Activated CD4-positive, CD25-positive, alpha-beta regulatory T cell treated with anti-CD3 and anti-CD28 coated beads, Interleukin-2, amount 50 U/mL, for 24 hours (primary cell): ENCODE measurements around the gene IQUB.
"Not testable (repeated sequence)": the region's sequence is repeated elsewhere in the genome, so short reads cannot be mapped to it uniquely, and the experiment has no call there.

Source experiments
- ATAC-seq, 2 donors: fragments of 150-1000 bp; cut with Tn5 transposase; one replicate each; pipeline ENCODE4 v1.10.0; 2021; ENCODE audit warnings: mild to moderate bottlenecking in 1 of 2, moderate library complexity in 1 of 2

Gene IQUB

GRCh38 chr7:123538897-123539296 is 4.5 kb upstream of the IQUB start:
- no peak for ATAC-seq

GRCh38 chr7:123538189-123538714 is 3.9 kb upstream of the IQUB start:
- ATAC-seq, result no peak

- no peak for ATAC-seq
Measured at GRCh38 chr7:123537026-123537642, 2.7 kb upstream of the IQUB start.

- ATAC-seq, result no peak
Measured at GRCh38 chr7:123535517-123535916, 1.1 kb upstream of the IQUB start.

DNA sequence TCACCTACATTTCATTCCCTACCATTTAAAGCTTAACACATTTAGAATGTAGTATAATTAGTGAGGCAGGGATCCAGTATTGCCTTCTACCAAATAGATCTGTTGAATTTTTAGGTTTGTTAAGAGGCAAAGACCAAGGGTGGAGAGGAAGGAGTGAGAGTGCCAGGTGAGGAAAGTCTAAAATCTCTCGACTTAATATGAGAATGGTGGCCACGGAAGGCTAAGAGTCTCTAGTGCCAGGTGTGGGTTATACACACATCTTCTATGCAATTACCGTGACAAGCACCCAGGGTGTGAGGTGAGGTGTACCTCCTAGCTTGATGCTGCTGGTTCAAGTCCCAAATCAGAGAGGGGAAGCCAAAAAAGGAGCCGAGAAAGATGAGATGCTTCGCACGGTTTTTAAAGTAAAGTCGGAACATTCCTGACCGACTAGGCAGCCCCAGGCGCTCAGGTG is 439 bp downstream of the IQUB start:
- peak; percentile 9 to 13 for ATAC-seq

GRCh38 chr7:123533553-123533917 is 860 bp downstream of the IQUB start:
- ATAC-seq, result no peak

DNA sequence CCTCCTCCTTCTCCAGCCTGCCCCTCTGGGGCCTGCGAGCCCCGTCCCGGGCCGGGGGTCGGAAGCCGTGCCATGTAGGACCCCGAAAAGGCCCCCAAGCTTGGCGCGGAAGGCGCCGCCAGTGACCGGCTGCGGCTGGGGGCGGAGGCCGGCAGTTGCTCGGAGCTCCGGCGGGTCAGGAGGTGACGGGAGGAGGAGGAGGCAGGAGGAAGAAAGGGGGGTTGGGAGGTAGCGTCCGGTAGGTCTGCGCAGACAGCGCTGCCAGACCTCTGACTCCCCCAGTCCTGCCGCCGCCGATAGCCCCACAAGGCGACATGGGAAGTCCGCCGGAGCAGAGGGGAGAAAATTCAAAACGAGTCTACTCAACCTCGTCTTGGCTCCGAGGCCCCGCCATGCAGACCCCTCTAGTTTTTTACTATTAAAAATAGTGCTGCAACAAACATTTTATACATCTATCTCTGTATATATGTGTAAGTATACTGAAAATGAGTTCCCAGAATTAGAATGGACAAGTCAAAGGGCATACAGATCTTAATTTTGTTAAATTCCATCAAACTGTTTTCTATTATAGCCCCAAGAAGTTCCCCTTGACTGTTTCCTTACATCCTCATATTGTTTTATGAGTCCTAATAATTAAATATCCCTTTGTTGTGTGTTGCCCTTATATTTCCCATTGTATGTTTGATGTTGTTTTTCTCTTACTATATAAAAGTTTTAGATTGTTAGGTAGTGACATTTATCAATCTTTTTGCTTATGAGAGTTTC is 1.4 kb downstream of the IQUB start:
- ATAC-seq, result peak in 1 of 2 donors; percentile 16

DNA sequence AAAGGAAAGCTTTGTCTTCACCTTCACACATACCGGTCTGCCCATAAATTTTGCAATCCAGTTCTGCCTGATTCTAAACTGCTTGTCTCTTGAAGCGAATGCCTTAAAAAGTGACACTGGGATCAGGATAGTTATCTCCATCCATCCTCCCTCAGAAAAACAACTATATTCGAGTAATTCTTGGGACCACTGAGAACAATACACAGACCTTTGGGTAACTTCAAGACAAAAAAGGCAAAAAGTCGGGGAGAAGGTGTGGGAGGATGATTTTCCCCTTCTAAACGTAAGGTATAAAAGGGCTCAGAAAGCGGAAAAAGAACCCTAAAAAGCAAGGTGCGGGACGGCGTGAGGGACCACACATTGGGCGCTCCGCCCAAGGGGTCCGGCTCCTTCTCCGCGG is 2.1 kb downstream of the IQUB start:
- ATAC-seq, result not testable (repeated sequence)

DNA sequence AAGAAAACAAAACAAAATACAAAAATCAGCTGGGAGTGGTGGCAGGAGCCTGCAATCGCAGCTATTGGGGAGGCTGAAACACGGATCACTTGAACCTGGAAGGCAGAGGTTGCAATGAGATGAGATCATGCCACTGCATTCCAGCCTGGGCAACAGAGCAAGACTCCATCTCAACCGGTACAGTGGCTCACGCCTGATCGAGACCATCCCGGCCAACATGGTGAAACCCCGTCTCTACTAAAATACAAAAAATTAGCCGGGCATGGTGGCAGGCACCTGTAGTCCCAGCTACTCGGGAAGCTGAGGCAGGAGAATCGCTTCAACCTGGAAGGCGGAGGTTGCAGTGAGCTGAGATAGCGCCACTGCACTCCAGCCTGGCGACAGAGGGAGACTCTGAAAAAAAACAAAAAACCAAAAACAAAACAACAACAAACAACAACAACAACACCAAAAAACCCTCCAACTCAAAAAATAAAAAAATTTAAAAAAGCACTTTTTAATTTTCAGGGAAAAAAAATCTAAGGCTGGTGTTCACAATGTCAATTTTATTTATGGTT is 4.3 kb downstream of the IQUB start:
- not testable (repeated sequence) for ATAC-seq

DNA sequence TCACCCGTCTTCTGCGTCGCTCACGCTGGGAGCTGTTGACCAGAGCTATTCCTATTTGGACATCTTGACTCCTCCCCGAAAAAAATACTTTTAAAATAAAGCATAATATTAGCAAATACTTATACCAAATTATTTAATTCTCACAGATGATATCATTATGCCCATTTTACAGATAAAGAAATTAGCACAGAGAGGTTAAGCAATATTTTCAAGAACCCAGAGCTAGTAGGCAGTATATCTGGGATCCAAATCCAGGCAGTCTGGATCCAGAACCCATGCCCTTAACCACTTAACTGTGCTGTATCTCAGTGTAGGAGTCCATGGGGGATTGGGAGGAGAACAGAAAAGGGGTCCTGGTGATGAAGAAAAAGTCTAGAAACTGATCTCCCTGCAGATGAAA is 6.1 kb downstream of the IQUB start:
- ATAC-seq, result no peak

DNA sequence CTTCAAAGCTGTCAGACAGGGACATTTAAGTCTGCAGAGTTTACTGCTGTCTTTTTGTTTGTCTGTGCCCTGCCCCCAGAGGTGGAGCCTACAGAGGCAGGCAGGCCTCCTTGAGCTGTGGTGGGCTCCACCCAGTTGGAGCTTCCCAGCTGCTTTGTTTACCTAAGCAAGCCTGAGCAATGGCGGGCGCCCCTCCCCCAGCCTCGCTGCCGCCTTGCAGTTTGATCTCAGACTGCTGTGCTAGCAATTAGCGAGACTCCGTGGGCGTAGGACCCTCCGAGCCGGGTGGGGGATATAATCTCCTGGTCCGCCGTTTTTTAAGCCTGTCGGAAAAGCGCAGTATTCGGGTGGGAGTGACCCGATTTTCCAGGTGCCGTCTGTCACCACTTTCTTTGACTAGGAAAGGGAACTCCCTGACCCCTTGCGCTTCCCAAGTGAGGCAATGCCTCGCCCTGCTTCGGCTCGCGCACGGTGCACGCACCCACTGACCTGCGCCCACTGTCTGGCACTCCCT is 6.6 kb downstream of the IQUB start:
- ATAC-seq, result not testable (repeated sequence)

GRCh38 chr7:123526533-123526932 is 7.9 kb downstream of the IQUB start:
- not testable (repeated sequence) for ATAC-seq

DNA sequence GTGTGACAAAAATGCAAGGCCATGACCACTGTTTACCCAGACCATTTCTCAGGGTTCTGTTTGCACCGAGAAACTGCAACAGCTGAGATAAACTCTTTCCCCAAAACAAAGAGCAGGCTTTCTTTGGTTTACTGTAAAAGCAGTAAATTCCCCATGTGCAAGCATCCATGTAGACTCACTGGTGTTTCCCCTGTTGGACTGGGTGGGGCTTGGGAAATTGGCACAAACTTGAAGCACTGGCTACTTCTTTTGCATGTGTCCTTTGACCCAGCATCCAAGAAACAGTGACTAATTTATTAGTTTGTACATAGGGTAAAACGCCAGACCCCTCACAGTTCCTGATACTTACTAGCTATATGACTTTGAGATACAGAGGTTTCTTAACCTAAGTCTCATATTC is 12.3 kb downstream of the IQUB start:
- ATAC-seq, result no peak

DNA sequence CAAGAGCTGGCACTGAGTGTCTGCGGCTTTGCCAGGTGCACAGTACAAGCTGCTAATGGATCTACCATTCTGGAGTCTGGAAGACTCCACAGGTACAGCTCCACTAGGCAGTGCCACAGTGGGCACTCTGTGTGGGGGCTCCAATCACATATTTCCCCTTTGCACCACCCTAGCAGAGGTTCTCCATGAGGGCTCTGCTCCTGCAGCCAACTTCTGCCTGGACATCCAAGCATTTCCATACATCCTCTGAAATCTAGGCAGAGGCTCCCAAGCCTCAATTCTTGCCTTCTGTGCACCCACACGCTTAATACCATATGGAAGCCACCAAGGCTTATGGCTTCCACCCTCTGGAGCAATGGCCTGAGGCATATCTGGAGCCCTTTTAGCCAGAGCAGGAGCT is 29.2 kb downstream of the IQUB start:
- no peak for ATAC-seq

DNA sequence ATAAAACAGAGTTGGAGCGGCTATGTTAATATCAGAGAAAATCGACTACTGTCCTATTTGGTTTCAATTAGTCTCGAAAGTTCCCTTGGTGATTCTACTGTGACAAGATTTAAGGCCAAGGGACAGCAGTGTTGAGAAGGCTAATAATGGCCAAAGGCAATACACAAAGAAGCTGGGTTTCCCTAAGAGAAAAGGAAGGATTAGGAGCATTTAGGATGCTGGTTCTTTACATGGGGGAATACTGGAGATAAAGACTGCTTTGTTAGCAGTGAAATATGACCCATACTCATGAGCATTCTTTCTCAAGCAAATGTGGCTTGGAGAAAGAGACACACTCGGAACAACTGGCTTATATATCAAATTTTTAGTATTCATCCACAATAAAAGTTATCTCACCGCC is 32.2 kb downstream of the IQUB start:
- ATAC-seq, result no peak

- no peak for ATAC-seq
Measured at GRCh38 chr7:123500878-123501489, 33.4 kb downstream of the IQUB start.

DNA sequence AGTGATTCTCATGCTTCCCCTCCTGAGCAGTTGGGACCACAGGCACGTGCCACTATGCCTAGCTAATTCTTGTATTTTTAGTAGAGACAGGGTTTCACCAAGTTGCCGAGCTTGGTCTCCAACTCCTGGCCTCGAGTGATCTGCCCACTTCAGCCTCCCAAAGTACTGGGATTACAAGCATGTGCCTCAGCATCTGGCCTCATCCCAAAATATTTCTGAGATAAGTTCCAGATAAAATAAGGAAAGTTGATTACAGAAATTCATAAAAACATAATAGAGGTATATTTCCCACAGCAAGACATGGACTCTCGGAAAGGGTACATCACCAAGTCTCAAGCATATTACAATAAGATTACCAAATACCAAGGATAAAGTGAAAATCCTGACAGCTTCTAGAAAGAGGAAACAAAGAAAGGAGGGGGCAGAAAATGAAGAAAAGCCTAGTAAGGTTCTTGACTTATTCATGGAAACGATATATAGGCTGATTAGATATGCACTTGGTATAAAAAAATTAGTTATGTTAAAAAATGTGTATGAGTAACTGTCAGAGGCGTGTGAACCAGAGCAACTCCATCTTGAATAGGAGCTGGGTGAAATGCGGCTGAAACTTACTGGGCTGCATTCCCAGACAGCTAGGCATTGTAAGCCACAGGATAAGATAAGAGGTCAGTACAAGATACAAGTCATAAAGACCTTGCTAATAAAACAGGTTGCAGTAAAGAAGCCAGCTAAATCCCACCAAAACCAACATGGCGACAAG is 35.0 kb downstream of the IQUB start:
- no peak for ATAC-seq

- ATAC-seq, result no peak
Measured at GRCh38 chr7:123498601-123499000, 35.8 kb downstream of the IQUB start.

DNA sequence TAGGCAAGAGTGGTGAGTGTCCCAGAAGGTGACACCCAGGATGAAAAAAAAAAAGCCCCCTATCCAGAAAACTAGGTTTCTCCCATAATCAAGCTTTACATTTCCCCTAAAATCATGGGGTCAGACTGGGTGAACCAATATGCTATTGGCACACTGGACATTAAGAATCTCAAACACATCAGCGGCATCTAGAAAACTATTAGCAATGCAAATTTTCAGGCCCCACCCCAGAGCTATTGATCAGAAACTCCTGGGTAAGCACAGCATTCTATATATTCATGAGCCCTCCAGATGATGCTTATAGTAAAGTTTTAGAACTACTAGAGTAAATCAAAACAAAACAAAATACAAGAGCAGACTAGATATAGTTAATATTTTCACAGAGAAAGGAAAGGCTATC is 36.4 kb downstream of the IQUB start:
- no peak for ATAC-seq

DNA sequence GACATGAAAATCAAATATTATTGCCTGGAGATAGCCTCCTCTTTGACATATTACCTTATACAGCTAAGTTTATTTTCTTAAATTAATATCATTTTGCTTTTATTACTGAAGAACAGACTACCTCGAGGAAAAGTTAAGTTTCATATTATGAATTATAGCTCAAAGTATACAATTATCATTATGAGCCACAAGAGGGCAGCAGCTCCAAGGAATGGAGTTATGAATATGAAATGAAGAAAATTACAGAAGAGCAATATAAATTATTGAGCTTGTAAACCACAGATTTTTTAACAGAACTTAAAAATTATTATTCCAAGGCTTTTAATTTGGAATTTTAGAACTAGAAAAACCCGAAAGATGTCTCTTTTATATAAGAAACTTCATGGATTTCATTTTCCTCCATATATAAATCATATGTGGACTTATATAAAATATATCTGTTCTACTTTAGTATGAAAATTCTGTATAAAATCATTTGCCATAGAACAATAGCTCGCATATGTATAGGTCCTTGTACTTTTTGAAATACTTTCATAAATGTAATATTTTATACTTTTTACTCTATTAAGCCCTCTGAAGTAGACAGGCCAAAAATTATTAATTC is 40.1 kb downstream of the IQUB start:
- ATAC-seq, result no peak

- peak; percentile 38 to 64 for ATAC-seq
Measured at GRCh38 chr7:123492485-123492884, 41.9 kb downstream of the IQUB start.

DNA sequence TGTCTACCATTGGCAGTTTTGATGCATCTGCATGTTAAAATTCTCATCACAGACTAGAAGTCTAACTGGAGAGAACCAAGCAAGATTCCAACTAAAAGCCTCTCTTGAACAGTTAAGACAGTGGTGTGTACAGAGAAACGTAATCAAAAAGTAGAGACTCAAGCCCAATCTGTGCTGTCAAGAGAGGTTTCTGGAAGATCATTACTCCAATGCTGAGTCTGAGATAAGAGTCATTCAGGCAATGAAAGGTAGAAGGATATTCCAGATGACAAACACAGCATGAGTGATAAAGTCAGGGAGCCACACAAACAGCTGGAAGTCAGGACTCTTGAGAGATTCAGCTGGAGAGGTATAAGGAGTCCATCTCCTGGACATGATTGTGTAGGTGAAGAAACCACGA is 48.7 kb downstream of the IQUB start:
- ATAC-seq, result no peak
